GM12878 (cell line): ENCODE measurements around the gene DNAAF5. TPM values are rescaled to one million over a fixed set of nuclear protein-coding genes. Genes with fewer than 3 reads are reported as not detected.

Experiments
- ATAC-seq: fragments of 200-7000 bp; cut with Tn5 transposase; 3 replicates; pipeline ENCODE4 v1.9.1; 2020; ENCODE audit warnings: mild to moderate bottlenecking, moderate library complexity
- BruUV-seq: library from RNA; stranded (reverse); fragments of 400-500 nt; replicated peaks from 2 replicates; lab custom pipeline; 2021; lab: Mats Ljungman, UMichigan
- CTCF ChIA-PET: fragments of 300-600 bp; sonication (Branson Sonifier 250); formaldehyde crosslinking; extraction: SDS; loops from one replicate; lab custom pipeline; 2021; ENCODE audit warnings: inconsistent platforms; lab: Yijun Ruan, JAX
- POLR2A ChIA-PET: fragments of 350-600 bp; formaldehyde crosslinking; extraction: SDS; loops from one replicate; lab custom pipeline; 2021; ENCODE audit warnings: inconsistent platforms; lab: Charles Lee
- RAD21 ChIA-PET: fragments of 300-600 bp; sonication (Branson Sonifier 250); formaldehyde crosslinking; loops from one replicate; lab custom pipeline; 2023; ENCODE audit warnings: antibody characterized with exemption; ENCODE audit not compliant: unreplicated experiment; lab: Charles Lee
- SMC1A ChIA-PET: fragments of 300-600 bp; sonication (Branson Sonifier 250); formaldehyde crosslinking; loops from one replicate; lab custom pipeline; 2023; ENCODE audit not compliant: unreplicated experiment, uncharacterized antibody; lab: Charles Lee
- DNase-seq: peaks from one replicate; pipeline ENCODE4 v3.0.0-alpha.2; 2011; ENCODE audit warnings: low read depth, low spot score
- FAIRE-seq: peaks from 3 replicates; lab custom pipeline; 2011; peaks lifted over from hg19 to GRCh38; lab: Jason Lieb, UNC
- H2AFZ ChIP-seq: 2 replicates; pipeline ENCODE4 v1.6.0; 2011; ENCODE audit warnings: low read depth, low read length, control low read depth; ENCODE audit not compliant: control insufficient read depth
- H3K27ac ChIP-seq: 2 replicates; pipeline ENCODE4 v1.5.1; 2011; ENCODE audit warnings: control low read depth; ENCODE audit not compliant: control insufficient read depth, insufficient read depth
- H3K27me3 ChIP-seq, 2 experiments: replicated peaks in 1 of 2; 2 replicates each; pipeline versions ENCODE4 v1.6.0 to v1.6.1; 2011; ENCODE audit warnings: low read length in 1 of 2; ENCODE audit not compliant: control insufficient read depth in 2 of 2, insufficient read depth in 2 of 2
- H3K36me3 ChIP-seq, 2 experiments: 2 replicates each; pipeline ENCODE4 v1.5.1; 2011; ENCODE audit warnings: low read length in 1 of 2; ENCODE audit not compliant: control insufficient read depth in 2 of 2, insufficient read depth in 2 of 2
- H3K4me1 ChIP-seq: 2 replicates; pipeline ENCODE4 v1.6.1; 2011; ENCODE audit warnings: mild to moderate bottlenecking, low read length, moderate library complexity, mixed read lengths; ENCODE audit not compliant: control insufficient read depth, insufficient read depth
- H3K4me2 ChIP-seq: 2 replicates; pipeline ENCODE4 v1.6.0; 2011; ENCODE audit warnings: control low read depth; ENCODE audit not compliant: control insufficient read depth, insufficient read depth
- H3K4me3 ChIP-seq: fragments of 200-600 bp; sonication (generic); 2 replicates; pipeline ENCODE4 v1.5.1; 2016
- H3K79me2 ChIP-seq: 2 replicates; pipeline ENCODE4 v1.6.0; 2011; ENCODE audit warnings: low read length; ENCODE audit not compliant: control insufficient read depth, insufficient read depth
- H3K9ac ChIP-seq: 2 replicates; pipeline ENCODE4 v1.8.0; 2011; ENCODE audit warnings: low read length, control low read depth, mixed read lengths; ENCODE audit not compliant: control insufficient read depth, insufficient read depth
- H3K9me3 ChIP-seq: replicated peaks from 3 replicates; pipeline ENCODE4 v1.5.1; 2011; ENCODE audit warnings: mild to moderate bottlenecking, low read length; ENCODE audit not compliant: control insufficient read depth, insufficient read depth
- H4K20me1 ChIP-seq: 2 replicates; pipeline ENCODE4 v1.6.0; 2011; ENCODE audit not compliant: control insufficient read depth, insufficient read depth
- BACH1 ChIP-seq: fragments of 450-650 bp; IDR thresholded peaks from 2 replicates; pipeline ENCODE4 v1.6.1; 2017; ENCODE audit warnings: mild to moderate bottlenecking, borderline replicate concordance
- IKZF2 ChIP-seq, 2 experiments: fragments of 450-650 bp; IDR thresholded peaks; 2 replicates each; pipeline ENCODE4 v1.6.1; 2017; ENCODE audit warnings: mild to moderate bottlenecking in 2 of 2, moderate library complexity in 2 of 2
- RUNX3 ChIP-seq: IDR thresholded peaks from 2 replicates; pipeline ENCODE4 v1.6.1; 2012; ENCODE audit warnings: low read length, inconsistent platforms
- SPI1 ChIP-seq: IDR thresholded peaks from 2 replicates; pipeline ENCODE4 v1.6.1; 2011; ENCODE audit warnings: low read depth, mild to moderate bottlenecking, low read length, moderate library complexity, borderline replicate concordance; ENCODE audit not compliant: insufficient read depth
- WGBS: methylation state at CpG from one replicate; pipeline ENCODE4 v1.1.6; 2016; ENCODE audit warnings: low lambda C conversion rate; ENCODE audit not compliant: insufficient replicate concordance, insufficient coverage; ENCODE audit errors: missing lambda C conversion rate; 5-methylcytosine and 5-hydroxymethylcytosine counted together
- in situ Hi-C: fragments of 300-500 bp; cut with MboI; formaldehyde crosslinking; loops from 9 replicates; pipeline ENCODE4 v1.14.3; 2018; ENCODE audit warnings: mixed read lengths
- intact Hi-C: fragments of 100-400 bp; cut with micrococcal nuclease; formaldehyde crosslinking; loops from one replicate; pipeline ENCODE4 v1.14.2; 2022; ENCODE audit not compliant: unreplicated experiment
- polyA plus RNA-seq, 11 experiments: library from polyadenylated mRNA; depleted of rRNA in 4 of 11; unstranded in 6 of 11; stranded (reverse) in 5 of 11; fragments of >200 nt; fragmentation: Nextera tagmentation in 4 of 11; fragmentation: Illumina TruSeq in 1 of 11; extraction: Ambion mirVana in 4 of 11; extraction: Trizol in 1 of 11; gene quantifications; 1 replicate in 1 of 11; 2 replicates in 10 of 11; pipeline versions ENCODE4 v1.2.1 to v1.2.3, GENCODE V29; 2011 to 2016; ENCODE audit warnings: inconsistent platforms in 2 of 11, missing spikeins in 2 of 11, low read depth in 1 of 11
- total RNA-seq, 4 experiments: library from RNA; depleted of rRNA in 3 of 4; stranded (reverse); fragments of >200 nt in 3 of 4; fragmentation: Illumina TruSeq in 1 of 4; extraction: Trizol in 1 of 4; gene quantifications; 2 replicates each; pipeline versions ENCODE4 v1.2.1 to v1.2.3, GENCODE V29; 2013 to 2021
- TF ChIP-seq, protein P1 (sequence below): IDR thresholded peaks from 2 replicates; pipeline ENCODE4 v1.6.1; 2011; ENCODE audit warnings: mild to moderate bottlenecking, low read depth, low read length, moderate library complexity; ENCODE audit not compliant: insufficient replicate concordance
- TF ChIP-seq, protein P2 (sequence below), 3 experiments: IDR thresholded peaks in 2 of 3; conservative IDR thresholded peaks in 1 of 3; 2 replicates each; pipeline ENCODE4 v1.5.1; 2011; ENCODE audit warnings: low read depth in 3 of 3, low read length in 3 of 3, mild to moderate bottlenecking in 3 of 3, control low read depth in 2 of 3, moderate library complexity in 2 of 3, inconsistent platforms in 1 of 3, mixed read lengths in 1 of 3; ENCODE audit not compliant: control insufficient read depth in 2 of 3, insufficient read depth in 1 of 3; ENCODE audit errors: extremely low read depth in 1 of 3
- TF ChIP-seq, protein P3 (sequence below): fragments of 450-650 bp; IDR thresholded peaks from 2 replicates; pipeline ENCODE4 v1.6.1; 2016; ENCODE audit warnings: mild to moderate bottlenecking

The DNAAF5 gene
- total and polyA plus RNA-seq, 10 of the 15 experiments (the other 5 are each of a cell fraction or from before 2014, with no cell fraction given) = 1.8 to 38.3 (median 9.2) TPM

DNA sequence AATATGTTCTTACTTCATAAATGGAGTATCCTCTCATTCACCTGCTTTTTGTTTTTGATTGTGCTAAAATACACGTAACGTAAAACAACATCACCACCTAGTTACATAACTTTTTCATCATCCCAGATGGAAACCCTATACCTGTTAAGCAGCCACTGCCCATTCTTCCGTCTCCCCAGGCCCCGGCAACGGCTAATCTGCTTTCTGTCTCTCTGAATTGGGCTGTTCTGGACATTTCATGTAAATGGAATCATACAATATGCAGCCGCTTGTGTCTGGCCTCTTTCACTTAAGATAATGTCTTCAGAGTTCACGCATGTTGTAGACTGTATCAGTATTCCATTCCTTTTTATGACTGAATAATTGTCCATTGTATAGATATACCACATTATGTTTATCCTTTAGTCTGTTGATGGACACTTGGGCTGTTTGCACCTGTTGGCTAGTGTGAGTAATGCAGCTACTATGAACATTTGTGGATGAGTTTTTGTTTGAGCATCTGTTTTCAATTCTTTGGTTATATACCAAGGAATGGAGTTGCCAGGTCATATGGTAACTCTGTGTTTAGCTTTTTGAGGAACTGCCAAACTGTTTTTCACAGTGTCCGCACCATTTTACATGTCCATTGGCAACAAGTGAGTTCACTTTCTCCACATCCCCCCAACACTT lies 91.7 kb downstream of the DNAAF5 start:
- in situ Hi-C loops (no loop called here), intact Hi-C loops (loop anchor here (5.0 kb wide), 1 partner anchor 54 kb away; no protein-coding TSS in a partner anchor)
- peak overlapping the region; percentile 68 for H3K4me2 ChIP-seq
- ChIA-PET CTCF (interaction anchor here (0.7 to 2.0 kb wide), 4 partner anchors 13 to 55 kb away, joined by 6 to 15 read pairs (median 8); no protein-coding TSS in a partner anchor), RAD21 (interaction anchor here (1.0 to 2.5 kb wide), 2 partner anchors 10 to 14 kb away, joined by 3 to 14 read pairs; partner anchors contain the start of gene SUN1), POLR2A (interaction anchor here (1.0 to 5.0 kb wide), 2 partner anchors 12 to 157 kb away, joined by 3 to 34 read pairs; partner anchors contain the start of gene SUN1), SMC1A (interaction anchor here (0.7 to 2.1 kb wide), 7 partner anchors 11 to 55 kb away, joined by 3 to 11 read pairs (median 3); partner anchors contain the start of gene SUN1)
- H3K27ac ChIP-seq = no peak overlapping the region
- no peaks in the 10 kb centered on the region for H4K20me1 ChIP-seq
- no peaks in the 10 kb centered on the region for H3K27me3 ChIP-seq
- TF ChIP-seq SPI1 = peak; percentile 54
- TF ChIP-seq, protein P1, sequence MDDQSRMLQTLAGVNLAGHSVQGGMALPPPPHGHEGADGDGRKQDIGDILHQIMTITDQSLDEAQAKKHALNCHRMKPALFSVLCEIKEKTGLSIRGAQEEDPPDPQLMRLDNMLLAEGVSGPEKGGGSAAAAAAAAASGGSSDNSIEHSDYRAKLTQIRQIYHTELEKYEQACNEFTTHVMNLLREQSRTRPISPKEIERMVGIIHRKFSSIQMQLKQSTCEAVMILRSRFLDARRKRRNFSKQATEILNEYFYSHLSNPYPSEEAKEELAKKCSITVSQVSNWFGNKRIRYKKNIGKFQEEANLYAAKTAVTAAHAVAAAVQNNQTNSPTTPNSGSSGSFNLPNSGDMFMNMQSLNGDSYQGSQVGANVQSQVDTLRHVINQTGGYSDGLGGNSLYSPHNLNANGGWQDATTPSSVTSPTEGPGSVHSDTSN = peak; percentile 23
- 0 out of 4 replicates have a peak, but pooled peaks of 1 of the 2 experiments have one; percentile 17 for TF ChIP-seq IKZF2 (IDR thresholded peaks at IDR 0.05)
- TF ChIP-seq, protein P2, sequence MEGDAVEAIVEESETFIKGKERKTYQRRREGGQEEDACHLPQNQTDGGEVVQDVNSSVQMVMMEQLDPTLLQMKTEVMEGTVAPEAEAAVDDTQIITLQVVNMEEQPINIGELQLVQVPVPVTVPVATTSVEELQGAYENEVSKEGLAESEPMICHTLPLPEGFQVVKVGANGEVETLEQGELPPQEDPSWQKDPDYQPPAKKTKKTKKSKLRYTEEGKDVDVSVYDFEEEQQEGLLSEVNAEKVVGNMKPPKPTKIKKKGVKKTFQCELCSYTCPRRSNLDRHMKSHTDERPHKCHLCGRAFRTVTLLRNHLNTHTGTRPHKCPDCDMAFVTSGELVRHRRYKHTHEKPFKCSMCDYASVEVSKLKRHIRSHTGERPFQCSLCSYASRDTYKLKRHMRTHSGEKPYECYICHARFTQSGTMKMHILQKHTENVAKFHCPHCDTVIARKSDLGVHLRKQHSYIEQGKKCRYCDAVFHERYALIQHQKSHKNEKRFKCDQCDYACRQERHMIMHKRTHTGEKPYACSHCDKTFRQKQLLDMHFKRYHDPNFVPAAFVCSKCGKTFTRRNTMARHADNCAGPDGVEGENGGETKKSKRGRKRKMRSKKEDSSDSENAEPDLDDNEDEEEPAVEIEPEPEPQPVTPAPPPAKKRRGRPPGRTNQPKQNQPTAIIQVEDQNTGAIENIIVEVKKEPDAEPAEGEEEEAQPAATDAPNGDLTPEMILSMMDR (IDR thresholded peaks at IDR 0.05 in 2 of 3, conservative IDR thresholded peaks at IDR 0.05 in 1 of 3; ENCODE audit: control insufficient read depth in 2 of 3, extremely low read depth in 1 of 3, insufficient read depth in 1 of 3, low read depth in 3 of 3, low read length in 3 of 3) = peak in 2 of 3 experiments; percentile 44 to 48; a peak in 5 of 6 replicates
- no peak for TF ChIP-seq RUNX3
- no peak for TF ChIP-seq BACH1
- TF ChIP-seq, protein P3, sequence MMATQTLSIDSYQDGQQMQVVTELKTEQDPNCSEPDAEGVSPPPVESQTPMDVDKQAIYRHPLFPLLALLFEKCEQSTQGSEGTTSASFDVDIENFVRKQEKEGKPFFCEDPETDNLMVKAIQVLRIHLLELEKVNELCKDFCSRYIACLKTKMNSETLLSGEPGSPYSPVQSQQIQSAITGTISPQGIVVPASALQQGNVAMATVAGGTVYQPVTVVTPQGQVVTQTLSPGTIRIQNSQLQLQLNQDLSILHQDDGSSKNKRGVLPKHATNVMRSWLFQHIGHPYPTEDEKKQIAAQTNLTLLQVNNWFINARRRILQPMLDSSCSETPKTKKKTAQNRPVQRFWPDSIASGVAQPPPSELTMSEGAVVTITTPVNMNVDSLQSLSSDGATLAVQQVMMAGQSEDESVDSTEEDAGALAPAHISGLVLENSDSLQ = peak; percentile 88
- TSS peak; percentile 54 for BruUV-seq
- H2AFZ ChIP-seq = no peak overlapping the region
- DNase-seq (no peak), FAIRE-seq (peak; percentile 41), ATAC-seq (peak; percentile 23)
- WGBS = 4% methylated on average over 8 of the region's 8 CpGs
- H3K9me3 ChIP-seq = no peaks in the 10 kb centered on the region
- H3K9ac ChIP-seq = no peak overlapping the region
- H3K79me2 ChIP-seq = peaks cover 59% of the 10 kb centered on the region
- peaks cover 19% of the 10 kb centered on the region for H3K4me1 ChIP-seq
- peaks cover 0 to 2% of the 10 kb centered on the region in 2 experiments; a peak in 1 of 4 replicates for H3K36me3 ChIP-seq
- H3K4me3 ChIP-seq = peak overlapping the region; percentile 76
